NCI-H2196 (cell line): ENCODE measurements around the gene VTI1A.
A peak's percentile ranks its signal among the peaks of the same experiment; 100 is the strongest.
"Not testable (repeated sequence)": the region's sequence is repeated elsewhere in the genome, so short reads cannot be mapped to it uniquely, and the experiment has no call there.

Experiments used
- DNase-seq: peaks from one replicate; lab custom pipeline; 2025; ENCODE audit not compliant: unreplicated experiment; lab: John Stamatoyannopoulos, UW

Gene VTI1A

DNA sequence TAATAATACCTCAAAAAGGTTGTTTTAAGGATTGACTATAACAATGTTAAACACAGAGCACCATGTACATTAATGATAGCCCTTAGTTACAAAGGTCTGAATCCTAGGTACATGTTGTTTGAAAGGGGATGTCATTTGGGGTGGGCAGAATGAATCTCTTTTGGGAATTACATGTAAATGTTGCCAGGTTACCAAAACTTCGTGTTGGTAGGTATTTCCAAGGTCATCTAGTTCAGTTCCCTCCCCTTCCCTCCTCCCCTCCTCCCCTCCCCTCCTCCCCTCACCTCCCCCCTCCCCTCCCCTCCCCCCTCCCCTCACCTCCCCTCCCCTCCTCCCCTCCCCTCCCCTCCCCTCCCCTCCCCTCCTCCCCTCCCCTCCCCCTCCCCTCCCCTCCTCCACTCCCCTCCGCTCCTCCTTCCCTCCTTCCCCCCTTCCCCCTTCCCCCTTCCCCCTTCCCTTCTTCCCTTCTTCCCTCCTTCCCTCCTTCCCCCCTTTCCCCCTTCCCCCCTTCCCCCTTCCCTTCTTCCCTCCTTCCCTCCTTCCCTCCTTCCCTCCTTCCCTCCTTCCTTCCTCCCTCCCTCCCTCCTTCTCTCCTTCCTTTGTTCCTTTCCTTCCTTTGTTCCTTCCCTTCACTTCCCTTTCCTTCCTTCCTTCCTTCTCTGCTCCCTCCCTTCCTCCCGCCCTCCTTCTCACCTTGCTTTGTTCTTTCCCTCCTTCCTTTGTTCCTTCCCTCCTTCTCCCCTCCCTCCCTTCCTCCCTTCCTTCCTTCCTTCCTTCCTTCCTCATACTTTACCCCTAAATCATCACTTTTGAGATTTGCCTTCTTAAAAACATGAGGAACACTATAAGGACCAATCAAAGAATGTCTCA lies 8.1 kb downstream of the VTI1A start:
- DNase-seq, result no peak

DNA sequence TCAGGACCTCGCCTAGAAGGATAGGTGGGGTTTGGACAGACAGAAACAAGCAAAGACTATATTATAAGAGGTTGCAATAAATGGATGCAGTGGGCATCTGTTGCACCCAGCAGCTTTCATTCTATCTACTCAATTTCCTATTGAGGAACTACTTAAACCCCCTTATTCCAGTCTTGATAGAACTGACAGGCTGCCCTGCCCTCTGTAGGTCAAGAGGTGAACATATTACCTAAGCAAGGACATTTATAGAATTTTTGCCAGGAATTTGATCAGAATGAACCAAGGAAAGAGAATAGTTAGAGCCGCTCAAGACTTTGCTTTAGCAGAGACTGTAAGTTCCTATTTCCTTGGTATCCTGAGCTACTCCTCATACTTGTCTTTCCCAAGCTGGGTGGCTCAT lies 9.5 kb downstream of the VTI1A start:
- no peak for DNase-seq

DNA sequence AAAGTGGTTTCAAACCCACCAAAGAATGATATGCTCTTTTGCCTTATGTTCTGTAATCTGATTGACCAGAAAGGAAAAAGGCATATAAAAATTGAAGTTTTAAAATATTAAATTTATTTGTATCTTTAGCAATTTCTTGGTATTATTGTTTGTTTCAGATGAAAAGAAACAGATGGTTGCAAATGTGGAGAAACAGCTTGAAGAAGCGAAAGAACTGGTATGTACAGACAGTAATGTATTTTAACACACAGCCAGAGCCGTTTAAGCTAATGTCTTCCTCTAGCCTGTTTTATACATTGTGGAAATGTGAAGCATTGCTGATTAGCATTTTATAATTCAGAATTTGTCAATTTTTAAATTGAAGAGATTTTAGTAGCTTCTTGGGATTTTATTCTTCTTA lies 13.4 kb downstream of the VTI1A start:
- no peak for DNase-seq

DNA sequence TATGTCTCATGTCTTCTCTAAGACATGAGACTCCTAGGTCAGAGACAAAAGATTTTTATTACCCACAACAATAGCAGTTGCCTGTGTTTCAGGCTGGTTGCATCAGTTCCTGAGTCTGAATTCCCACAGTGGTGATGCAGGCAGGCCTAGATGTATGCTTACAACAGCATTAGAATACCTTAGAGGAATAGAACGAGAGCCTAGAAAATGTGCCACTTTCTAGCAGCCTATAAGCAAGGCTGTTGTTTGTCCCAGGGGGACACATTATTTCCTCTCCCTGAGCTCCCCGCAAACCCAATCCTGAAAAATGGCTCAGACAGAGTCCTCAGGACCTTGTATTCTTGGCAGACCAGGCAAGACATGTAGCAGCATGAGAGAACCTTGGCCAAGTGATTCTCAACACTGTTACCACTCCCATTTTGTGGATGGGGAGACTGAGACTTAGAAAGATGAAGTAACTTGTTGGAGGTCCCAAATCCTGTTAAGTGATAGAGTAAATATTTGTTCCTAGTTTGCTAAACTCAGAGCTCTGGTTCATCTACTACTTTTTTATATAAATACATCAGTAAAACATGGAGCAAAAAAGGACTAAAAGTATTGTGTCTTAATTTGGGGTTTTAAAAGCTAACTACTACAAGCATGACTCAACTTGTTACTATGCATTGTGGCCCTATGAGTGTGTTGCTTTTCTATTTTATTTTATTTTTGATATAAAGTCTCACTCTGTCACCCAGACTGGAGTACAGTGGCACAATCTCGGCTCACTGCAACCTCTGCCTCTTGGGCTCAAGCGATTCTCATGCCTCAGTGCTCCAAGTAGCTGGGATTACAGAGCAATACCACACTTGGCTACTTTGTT lies 14.2 kb downstream of the VTI1A start:
- no peak for DNase-seq

DNA sequence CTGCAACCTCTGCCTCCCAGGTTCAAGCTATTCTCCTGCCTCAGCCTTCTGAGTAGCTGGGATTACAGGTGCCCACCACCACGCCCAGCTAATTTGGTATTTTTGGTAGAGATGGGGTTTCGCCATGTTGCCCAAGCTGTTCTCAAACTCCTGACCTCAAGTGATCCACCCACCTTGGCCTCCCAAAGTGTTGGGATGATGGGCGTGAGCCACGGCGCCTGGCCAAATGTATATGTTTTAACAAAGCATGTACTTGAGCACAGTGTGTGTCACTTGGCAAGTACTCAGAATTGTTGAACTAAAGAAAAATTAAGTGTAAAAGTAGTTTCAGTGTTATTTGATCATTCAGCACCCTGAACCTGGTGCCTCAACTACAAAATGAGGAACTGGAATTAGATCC lies 17.1 kb downstream of the VTI1A start:
- DNase-seq, result not testable (repeated sequence)

DNA sequence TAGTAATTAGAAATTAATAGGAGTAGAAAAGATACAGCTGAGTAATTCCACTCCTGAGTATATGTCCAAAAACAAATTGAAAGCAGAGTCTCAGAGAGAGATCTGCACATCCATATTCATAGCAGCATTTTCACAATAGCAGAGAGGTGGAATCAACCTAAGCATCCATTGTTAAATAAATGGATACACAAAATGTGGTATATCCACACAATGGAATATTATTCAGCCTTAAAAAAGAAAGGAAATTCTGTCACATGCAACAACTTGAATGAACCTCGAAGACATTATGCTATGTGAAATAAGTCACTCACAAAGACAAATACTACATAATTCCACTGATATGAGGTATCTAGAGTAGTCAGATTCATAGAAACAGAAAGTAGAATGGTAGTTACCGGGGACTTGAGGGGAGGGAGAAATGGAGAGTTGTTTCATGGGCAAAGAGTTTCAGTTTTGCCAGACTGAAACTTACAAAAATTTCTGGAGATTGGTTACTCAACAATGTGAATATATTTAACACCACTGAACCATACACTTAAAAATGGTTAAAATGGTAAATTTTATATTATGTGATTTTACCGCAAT lies 18.4 kb downstream of the VTI1A start:
- DNase-seq, result no peak

DNA sequence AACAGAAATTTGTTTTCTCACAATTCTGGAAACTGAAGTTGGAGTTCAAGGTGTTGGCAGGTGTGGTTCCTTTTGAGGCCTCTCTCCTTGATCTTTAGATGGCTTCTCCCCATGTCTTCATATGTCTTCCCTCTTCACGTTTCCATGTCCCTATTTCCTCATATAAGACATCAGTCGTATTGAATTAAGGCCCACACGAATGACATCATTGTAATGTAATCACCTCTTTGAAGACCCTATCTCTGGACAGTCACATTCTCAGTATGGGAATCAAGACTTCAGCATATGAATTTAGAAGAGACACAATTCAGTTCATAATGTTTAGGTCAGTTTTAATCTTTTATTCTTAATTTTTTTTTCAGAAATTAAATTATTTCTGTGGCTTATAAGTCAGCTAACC lies 19.8 kb downstream of the VTI1A start:
- DNase-seq, result no peak

DNA sequence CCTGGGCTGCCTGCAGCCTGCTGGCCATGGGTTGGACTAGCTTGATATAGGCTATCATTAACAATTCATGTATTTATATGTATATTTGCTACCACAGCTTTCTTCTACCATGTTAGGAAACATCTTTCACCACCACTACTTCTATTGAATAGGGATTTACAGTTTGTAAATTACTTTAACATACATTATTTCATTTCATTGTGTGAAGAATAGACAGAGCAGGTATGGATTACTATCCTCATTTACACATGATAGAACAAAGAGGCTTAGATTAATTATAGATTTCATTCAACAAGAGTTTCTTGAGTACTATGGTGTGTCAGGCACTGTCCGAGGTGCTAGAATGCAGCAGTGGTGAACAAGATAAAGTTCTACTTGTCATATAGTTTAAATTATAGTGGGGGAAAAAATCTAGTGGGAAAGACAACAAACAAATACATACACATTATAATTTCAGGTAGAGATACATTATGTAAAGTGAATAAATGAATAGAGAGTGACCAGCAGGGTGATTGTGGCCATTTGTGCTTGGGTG lies 20.6 kb downstream of the VTI1A start:
- no peak for DNase-seq

DNA sequence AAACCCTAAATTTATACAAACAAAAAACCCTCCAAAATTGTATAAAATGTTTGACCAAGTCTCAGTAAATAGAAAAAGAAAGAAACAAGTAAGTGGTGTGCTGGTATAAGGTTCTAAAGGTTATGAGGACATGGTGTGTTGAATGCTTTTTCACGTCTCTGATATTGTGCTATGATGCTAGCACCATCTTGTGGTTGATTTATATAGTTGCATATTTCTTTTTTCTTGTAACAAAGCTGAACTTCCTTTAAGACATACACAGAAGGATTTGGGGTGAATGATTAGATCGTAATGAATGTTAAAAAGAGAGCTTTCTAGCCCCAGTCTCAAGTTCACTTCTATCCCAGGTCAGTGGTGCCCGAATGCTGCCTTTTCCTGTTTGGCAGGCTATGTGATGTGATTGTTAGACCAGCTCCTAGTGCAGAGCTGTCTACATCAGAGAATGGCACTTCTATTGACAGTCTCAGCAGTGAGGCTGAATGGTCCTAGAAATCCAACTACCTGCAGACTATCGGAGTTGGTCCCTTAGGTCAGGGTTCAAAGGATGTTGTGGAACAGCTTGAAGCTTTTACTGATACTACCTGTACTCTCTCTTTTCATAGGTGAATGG lies 25.0 kb downstream of the VTI1A start:
- peak; percentile 9 for DNase-seq

DNA sequence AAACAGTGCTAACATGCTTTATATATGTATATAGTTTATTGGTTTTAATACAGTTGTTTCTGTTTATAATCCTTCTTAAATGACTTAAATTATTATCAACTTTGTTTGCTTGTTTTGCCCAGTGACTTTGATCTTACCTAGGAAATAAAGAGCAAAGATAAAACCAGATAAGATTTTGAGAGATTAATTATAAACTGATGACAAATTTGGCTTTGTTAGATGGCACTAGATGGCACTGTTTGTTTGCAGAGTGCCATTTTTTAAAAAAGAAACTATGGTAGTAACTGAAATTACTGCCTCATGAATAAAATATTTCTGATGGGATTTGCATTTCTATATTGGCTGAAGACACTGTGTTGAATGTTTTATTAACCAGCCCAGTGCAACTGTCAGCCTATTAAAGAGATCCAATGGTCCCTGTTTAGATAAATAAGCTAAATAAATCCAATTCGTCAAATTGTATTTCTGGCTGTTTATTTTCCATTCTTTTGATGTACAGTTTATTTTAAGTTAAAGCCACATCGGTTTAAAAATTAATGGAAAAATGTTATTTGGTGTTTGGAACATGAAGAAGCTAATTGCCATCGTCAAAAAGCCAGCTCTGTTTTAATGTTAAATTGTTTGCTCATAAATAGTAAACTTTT lies 28.7 kb downstream of the VTI1A start:
- DNase-seq, result no peak

DNA sequence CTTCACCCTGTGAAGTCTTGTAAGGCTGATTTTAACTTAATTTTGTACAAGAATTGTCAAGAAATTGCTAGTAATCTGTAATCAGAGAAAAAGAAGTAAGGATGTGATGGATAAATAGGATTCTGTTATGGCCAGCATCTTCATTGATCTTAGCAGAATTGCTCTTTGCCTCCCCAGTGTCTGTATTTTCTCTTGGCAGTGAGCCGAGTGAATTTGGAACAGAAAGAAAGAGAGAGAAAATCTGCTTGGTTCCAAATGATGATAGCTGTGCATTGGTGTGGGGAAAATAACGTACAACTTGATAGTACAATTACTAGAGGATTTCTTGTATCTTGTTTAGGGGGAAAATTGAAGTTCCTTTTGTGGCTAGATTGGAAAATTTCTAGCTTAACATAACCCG lies 34.6 kb downstream of the VTI1A start:
- DNase-seq, result no peak

DNA sequence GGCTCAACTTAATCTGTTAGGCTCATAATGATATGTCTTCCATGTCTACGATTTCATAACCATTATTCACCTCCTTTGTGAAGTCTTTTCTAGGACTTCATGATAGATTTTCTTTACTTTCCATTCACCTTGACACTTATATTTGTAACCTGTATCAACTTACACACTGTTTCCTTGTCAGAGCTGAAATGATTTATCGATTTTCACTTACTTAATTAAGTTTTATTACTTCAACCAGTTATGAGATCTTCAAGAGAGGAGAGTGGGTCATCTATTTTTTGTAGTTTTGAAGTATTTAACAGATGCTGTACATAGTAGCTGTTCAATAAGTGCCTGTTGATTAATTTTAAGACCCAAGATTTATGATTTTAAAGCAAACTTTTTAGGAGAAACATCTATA lies 37.4 kb downstream of the VTI1A start:
- no peak for DNase-seq

DNA sequence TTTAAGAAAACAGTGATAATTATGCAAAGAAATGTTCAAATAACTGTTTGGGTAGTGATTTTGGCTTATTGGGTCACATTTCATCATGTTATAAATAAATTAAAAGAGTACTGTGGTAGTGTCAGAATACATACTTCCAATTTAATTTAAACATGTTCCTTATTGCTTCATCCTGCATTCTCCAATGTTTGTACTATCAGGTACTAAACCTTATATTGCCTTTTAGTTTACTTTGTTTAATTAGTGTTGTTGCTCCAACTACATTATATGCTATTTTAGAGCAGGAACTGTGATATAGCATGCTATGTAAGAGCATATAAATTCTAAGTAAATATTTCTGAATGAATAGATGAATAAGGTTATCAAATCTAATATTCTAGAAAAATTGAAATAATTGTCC lies 40.9 kb downstream of the VTI1A start:
- no peak for DNase-seq

DNA sequence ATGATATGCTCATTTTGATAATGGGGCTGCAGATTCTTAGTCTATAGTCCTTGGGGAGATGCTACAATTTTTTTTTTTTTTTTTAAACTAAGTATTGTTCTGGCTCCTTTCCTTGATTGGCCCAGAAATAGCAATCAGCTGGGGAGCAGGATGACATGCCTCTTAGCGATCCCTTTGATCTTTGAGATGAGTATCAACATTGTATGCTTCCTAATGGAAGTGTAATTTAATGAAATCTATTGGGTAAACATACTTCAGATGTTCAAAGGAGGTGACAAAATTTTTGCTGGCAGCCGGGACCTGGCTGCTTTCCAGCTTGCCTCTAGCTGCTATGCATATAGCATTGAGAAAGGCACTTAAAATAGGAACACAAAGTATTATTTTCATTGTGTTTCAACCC lies 43.5 kb downstream of the VTI1A start:
- DNase-seq, result peak; percentile 35

DNA sequence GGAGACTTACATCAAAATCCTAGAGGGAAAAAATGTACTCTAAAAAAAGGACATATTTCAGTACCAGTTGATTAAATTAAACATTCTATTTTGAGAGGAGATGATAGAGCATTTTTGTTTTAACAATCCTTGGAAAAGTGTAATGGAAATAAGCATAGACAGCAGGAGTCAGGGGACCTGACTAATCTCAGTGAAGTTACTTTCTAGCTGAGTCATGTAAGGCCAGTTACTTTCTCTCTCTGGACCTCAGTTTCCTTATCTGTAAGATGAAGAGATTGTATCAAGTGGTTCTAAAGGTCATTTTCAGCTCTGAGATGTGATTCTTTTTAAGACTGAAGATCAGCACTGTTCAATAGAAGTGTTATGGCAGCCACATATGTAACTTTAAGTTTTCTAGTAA lies 44.1 kb downstream of the VTI1A start:
- DNase-seq, result no peak

DNA sequence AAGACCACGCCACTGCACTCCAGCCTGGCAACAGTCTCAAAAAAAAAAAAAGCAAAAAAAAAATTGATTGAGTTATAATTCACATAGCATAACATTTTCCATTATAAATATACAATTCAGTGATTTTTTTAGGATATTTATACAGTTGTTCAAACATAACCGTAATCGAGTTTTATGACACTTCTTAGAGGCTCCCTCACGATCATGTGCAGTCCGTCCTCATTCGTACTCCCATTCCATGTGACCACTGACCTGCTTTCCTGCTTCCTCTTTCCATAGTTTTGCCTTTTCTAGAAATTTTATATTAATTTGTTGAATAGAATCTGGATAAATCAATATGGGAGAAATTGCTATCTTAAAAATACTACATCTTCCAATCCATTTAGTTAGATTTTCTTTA lies 45.7 kb downstream of the VTI1A start:
- DNase-seq, result no peak

DNA sequence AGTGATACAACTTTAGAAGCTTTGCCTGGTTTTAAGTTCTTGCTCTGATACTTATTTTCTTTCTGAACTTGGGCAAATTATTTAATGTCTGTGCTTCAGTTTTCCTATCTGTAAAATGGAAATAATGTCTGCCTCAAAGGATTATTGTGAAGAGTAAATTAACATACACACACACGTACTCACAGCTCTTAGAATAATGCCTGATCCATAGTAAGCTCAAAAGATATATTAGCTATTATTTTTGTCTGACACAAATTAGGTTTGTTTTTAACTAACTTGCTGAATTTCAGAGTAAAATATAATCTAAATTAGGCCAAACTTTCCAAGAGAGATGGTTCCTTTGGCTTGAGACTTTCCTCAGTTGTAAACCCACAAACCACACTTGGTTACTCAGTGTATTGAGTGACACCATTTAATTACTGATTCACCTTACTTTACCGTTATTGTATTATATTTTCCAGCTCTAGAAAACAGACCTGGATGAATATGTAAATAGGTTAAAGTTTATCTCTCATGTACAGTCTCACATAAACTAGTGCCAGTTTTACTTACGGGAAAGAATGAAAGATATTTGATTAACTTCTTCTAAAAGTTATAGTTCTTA lies 50.4 kb downstream of the VTI1A start:
- no peak for DNase-seq

DNA sequence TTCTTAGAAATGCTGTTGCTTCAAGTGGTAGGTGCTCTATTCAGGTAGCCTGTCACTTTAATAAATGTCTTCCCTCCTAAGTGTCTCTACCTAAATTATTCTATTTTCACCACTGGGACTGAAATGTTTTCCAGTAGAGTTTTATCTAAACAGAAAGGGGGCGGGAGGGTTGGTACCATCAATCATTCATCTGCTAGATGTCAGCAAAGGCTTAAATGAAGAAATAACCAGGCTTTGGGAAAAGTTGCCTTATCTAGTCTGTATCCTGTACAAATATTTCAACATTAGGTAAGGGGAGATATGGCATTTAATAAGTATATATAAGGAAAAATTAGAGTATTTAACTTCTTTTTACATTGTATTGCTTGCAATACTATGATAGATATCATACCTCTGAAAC lies 51.8 kb downstream of the VTI1A start:
- DNase-seq, result no peak

DNA sequence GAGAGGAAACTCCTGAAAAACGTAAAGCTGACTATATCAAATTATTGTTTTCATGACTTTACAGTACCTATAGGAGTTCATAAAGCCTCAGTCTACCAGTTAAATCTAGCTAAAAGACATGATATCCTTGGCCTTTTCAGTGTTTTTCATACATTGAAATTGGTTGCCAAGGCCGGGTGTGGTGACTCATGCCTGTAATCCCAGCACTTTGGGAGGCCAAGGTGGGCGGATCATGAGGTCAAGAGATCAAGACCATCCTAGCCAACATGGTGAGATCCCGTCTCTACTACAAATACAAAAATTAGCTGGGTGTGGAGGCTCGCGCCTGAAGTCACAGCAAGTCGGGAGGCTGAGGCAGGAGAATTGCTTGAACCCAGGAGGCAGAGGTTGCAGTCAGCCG lies 53.0 kb downstream of the VTI1A start:
- not testable (repeated sequence) for DNase-seq

DNA sequence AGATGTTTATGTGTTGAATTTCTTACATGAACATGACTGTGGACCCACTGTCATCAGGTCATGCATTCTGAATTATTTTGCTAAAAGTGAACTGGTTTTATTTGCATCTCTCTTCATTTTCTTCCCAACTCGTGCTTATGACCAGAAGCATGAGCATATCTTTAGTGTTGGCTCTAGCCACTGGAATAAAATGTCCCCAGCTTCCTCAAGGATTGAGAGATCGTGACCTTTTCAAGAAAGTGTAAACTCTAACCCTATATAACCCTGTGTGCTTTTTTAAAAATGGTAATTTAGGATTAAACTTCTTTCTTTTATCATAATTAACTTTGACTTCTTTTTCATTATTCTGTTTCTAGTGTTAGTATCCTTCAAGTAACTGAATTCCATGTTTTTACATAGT lies 55.5 kb downstream of the VTI1A start:
- no peak for DNase-seq
